Omental fat pad (tissue), 4 donors: Measurements from ENCODE around the gene MAST3. TPM values are rescaled to one million over a fixed set of nuclear protein-coding genes. Genes with fewer than 3 reads are reported as not detected.

Source experiments
- ATAC-seq: fragments of 150-250 bp; one replicate; pipeline ENCODE4 v1.9.1; 2016; ENCODE audit warnings: mild to moderate bottlenecking, moderate library complexity; ENCODE audit not compliant: low FRiP score
- DNase-seq: peaks from one replicate; pipeline ENCODE4 v3.0.0-alpha.2; 2019; ENCODE audit warnings: low spot score
- CTCF ChIP-seq, 3 donors: fragments of 450-650 bp; IDR thresholded peaks; one replicate each; pipeline ENCODE4 v1.5.1; 2016 to 2017; ENCODE audit warnings: antibody characterized with exemption in 3 of 3, mild to moderate bottlenecking in 3 of 3, moderate library complexity in 2 of 3
- small RNA-seq: library from RNA; depleted of rRNA; stranded (forward); fragments of <200 nt; gene quantifications from one replicate; pipeline ENCODE3, GENCODE V24; 2016
- total RNA-seq, 4 donors: library from RNA; depleted of rRNA; stranded (reverse); fragments of >200 nt; gene quantifications; one replicate each; pipeline ENCODE4 v1.1.0, GENCODE V29; 2016

The MAST3 gene
- total RNA-seq, 4 donors from 2014 or later: 4.5 to 14.8 (median 8.9) TPM

- ATAC-seq (no peak), DNase-seq (no peak)
- TF ChIP-seq CTCF (IDR thresholded peaks at IDR 0.05): no peak
These were observed 100.4 kb downstream of the MAST3 start for GRCh38 chr19:18197941-18198340.

GRCh38 chr19:18198374-18198773, 100.8 kb downstream of the MAST3 start:
- ATAC-seq (no peak), DNase-seq (no peak)
- no peak for TF ChIP-seq CTCF (IDR thresholded peaks at IDR 0.05)

Small RNA genes lying within 50 kb of the gene (small RNA-seq; reads per million reads assigned to genes)
- not detected for gene IFI30

Other genes with a start within 250 kb of the MAST3 start
- 10 to 100 TPM in 2 of 4 donors, 1 to 10 TPM in 2; 2.3 to 25.1 (median 13.4) TPM for gene JAK3, start 249.8 kb upstream of the MAST3 start, total RNA-seq
- gene RPL18A, start 237.9 kb upstream of the MAST3 start, total RNA-seq: 1,000 to 10,000 TPM; 1,225 to 1,599 (median 1,335) TPM
- under 1 TPM in 1 of 4 donors, not detected in 3; 0.09 TPM for gene SLC5A5, start 225.8 kb upstream of the MAST3 start, total RNA-seq
- gene CCDC124, start 164.8 kb upstream of the MAST3 start, total RNA-seq: 10 to 100 TPM; 34.7 to 73.4 (median 49.5) TPM
- gene KCNN1, start 130.7 kb upstream of the MAST3 start, total RNA-seq: 1 to 10 TPM in 1 of 4 donors, under 1 TPM in 2, not detected in 1; 0.12 to 1.0 (median 0.88) TPM
- 100 to 1,000 TPM in 1 of 4 donors, 10 to 100 TPM in 3; 16.0 to 117 (median 30.3) TPM for gene ARRDC2, start 89.6 kb upstream of the MAST3 start, total RNA-seq
- 1 to 10 TPM; 1.1 to 4.4 (median 1.6) TPM for gene IL12RB1, start 10.8 kb upstream of the MAST3 start, total RNA-seq
- 10 to 100 TPM in 1 of 4 donors, 1 to 10 TPM in 3; 6.3 to 11.7 (median 7.4) TPM for gene PIK3R2, start 55.4 kb downstream of the MAST3 start, total RNA-seq
- 100 to 1,000 TPM in 2 of 4 donors, 10 to 100 TPM in 2; 74.8 to 466 (median 148) TPM for gene IFI30, start 76.0 kb downstream of the MAST3 start, total RNA-seq
- 10 to 100 TPM; 19.6 to 29.7 (median 22.5) TPM for gene MPV17L2, start 95.4 kb downstream of the MAST3 start, total RNA-seq
- 1 to 10 TPM in 1 of 4 donors, under 1 TPM in 1, not detected in 2; 0.63 to 2.0 TPM for gene RAB3A, start 106.3 kb downstream of the MAST3 start, total RNA-seq
- 1 to 10 TPM in 1 of 4 donors, under 1 TPM in 2, not detected in 1; 0.12 to 1.5 (median 0.63) TPM for gene PDE4C, start 128.7 kb downstream of the MAST3 start, total RNA-seq
- gene IQCN, start 176.7 kb downstream of the MAST3 start, total RNA-seq: 10 to 100 TPM in 2 of 4 donors, 1 to 10 TPM in 2; 1.7 to 15.9 (median 7.4) TPM
- 100 to 1,000 TPM; 398 to 859 (median 623) TPM for gene JUND, start 183.8 kb downstream of the MAST3 start, total RNA-seq
- 100 to 1,000 TPM in 1 of 4 donors, 10 to 100 TPM in 3; 58.6 to 140 (median 93.1) TPM for gene LSM4, start 225.3 kb downstream of the MAST3 start, total RNA-seq
- 10 to 100 TPM; 15.6 to 25.2 (median 18.0) TPM for gene PGPEP1, start 242.8 kb downstream of the MAST3 start, total RNA-seq